Lung microvascular endothelial cell (primary cell): ENCODE data around the gene KATNBL1. TPM values are rescaled to one million over a fixed set of nuclear protein-coding genes. Genes with fewer than 3 reads are reported as not detected.

Experiments
- DNase-seq, 2 donors: peaks; one replicate each; pipeline versions ENCODE4 v3.0.0 to v3.0.0-alpha.2; 2010; ENCODE audit warnings: low read depth in 2 of 2
- total RNA-seq: library from RNA; depleted of rRNA; stranded (reverse); fragments of >200 nt; gene quantifications from 2 replicates; pipeline ENCODE4 v1.2.1, GENCODE V29; 2014

The KATNBL1 gene
- total RNA-seq, result 21.8 and 31.0 TPM in 2 replicates

DNA sequence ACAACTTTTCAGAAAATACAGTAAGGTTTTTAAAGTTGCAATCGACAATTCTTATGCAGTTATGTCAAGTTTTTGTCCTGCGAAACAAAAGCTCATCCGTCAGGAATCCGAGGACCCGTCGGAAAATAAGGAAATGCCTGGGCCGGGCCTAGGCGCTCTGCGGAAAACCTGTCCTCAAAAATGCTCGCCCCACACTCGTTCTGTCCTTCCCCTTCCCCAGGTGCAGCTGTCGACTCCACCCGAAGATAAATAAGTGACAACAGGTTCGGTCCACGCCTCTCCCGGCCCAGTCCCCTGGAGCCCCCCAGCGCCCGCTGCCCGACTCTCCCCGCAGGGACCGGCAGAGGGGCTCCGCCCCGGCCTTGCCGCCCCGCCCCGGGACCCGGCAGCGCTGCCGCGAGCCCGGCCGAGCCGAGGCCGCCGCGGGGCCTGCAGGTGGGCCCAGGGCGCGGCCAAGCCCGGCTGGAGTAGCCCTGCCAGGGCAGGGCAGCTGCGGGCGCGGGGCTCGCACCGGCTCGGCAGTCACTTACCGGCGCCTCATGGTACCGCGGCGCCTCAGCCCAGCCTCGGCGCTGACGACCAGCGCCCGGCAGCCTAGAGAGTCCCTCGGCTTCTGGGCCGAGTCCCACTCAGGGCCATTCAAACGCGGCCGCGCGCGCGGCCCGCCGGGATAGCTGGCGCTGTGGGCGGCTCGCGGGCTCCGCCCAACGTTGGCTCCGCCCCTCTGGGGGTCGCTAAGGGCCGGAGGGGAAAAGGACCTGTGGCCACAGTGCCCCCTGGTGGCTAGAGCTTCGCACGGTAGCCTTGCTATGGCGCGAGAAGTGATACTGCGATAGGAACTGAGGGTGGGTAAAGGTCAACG lies at the start of gene KATNBL1:
KATNBL1 (minus strand) TSS at position 676 of the 862 bp plus-strand sequence. CDS start 46,420 bp downstream, outside the sequence.
- DNase-seq, result peak; percentile 94 to 96

DNA sequence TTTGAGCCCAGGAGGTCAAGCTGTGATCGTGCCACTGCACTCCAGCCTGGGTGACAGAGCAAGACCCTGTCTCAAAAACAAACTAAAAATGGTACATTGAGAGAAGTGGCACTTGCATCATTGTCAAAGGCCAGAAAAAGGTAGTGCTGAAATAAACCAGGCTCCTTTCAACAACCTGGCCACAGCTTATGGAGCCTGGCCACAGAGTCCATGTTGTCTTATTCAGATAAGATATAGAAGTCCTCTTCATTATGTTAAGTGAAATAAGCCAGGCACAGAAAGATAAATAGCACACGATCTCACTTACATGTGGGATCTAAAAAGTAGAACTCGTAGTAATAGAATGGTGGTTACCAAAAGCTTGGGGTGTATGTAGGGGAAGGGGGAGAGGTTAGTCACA lies 49.7 kb upstream of the KATNBL1 start:
- no peak for DNase-seq

DNA sequence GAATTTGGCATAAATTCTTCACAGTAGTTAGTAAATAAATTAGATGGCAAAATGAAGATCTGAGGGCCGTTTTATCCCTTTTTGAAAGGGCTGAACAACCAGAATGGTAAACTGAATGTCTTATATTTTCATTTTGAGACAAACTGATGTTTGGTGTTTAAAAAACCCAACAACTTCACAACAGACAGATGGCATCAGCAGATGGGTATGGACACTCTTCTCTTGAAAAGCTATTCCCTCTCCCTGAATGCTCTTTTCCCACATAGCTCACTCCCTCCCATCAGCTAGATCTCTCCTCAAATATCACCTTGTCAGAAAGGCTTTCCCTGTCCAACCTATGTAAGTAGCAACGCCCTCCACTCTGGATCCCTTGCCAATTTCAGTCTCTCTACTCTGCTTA lies 48.3 kb upstream of the KATNBL1 start:
- no peak for DNase-seq

DNA sequence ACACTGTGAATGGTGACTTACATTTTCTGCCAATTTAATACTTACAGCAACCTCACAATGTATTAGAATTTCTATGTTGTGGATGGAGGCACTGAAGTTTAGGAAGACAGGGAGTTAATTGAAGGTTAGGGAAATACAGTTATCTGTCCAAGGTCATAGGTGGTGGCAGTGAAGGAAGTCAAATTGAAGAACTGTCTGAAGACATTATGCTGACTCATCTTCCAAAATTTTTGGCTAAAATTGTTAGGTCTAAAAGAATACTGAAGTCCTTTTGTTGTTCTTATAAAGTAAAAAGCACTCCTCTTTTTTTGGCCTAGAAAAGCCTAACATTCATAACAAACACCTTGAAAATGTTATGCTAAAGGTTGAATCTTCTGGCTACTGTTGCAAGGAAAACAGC lies 42.6 kb upstream of the KATNBL1 start:
- DNase-seq, result no peak

GRCh38 chr15:34248190-34248589 lies 38.3 kb upstream of the KATNBL1 start:
- no peak for DNase-seq

- no peak for DNase-seq
These were observed 36.5 kb upstream of the KATNBL1 start for GRCh38 chr15:34246276-34246976.

- DNase-seq, result peak; percentile 67 to 78
These were observed 33.3 kb upstream of the KATNBL1 start for GRCh38 chr15:34243226-34243625.

DNA sequence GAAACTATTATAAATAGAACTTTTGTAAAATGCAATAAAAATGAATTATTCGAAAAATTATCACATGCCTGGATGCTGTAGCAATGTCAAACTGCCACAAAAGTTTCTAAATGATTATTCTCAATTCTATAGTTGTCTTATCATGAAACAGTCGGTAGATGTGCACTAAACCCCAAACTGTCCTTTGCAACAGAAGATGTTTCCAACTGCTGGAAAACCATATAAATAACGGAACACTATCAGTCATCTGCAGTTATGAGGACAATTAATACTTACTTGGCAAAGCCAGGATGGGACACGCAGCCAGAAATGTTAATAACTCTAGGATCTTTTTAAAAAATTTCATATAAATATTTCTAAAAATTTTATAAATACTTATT lies 32.4 kb upstream of the KATNBL1 start:
- DNase-seq, result no peak

- peak; percentile 62 to 80 for DNase-seq
These were observed 31.8 kb upstream of the KATNBL1 start for GRCh38 chr15:34241376-34242330.

- no peak for DNase-seq
These were observed 30.6 kb upstream of the KATNBL1 start for GRCh38 chr15:34240537-34240936.

- DNase-seq, result peak; percentile 66 to 91
These were observed 29.4 kb upstream of the KATNBL1 start for GRCh38 chr15:34239151-34239808.

DNA sequence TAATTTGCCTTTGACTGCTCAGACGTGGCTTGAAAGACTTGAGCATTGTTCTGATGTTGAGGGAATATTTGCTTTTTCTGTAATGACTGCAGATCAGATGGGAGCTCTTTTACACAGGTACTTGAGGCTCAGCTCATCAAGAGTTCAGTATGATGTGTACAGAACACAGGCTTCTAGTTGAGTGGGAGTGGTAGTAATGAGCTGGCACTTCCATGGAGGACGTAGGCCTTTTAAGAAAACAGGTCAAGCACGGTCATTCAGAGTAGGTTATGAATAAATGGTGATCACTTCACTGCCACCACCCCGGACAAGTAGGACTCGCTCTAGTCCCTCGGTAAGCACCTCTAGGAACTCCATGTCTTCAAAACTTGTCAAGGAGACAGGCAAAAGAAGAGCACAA lies 23.7 kb upstream of the KATNBL1 start:
- DNase-seq, result no peak

DNA sequence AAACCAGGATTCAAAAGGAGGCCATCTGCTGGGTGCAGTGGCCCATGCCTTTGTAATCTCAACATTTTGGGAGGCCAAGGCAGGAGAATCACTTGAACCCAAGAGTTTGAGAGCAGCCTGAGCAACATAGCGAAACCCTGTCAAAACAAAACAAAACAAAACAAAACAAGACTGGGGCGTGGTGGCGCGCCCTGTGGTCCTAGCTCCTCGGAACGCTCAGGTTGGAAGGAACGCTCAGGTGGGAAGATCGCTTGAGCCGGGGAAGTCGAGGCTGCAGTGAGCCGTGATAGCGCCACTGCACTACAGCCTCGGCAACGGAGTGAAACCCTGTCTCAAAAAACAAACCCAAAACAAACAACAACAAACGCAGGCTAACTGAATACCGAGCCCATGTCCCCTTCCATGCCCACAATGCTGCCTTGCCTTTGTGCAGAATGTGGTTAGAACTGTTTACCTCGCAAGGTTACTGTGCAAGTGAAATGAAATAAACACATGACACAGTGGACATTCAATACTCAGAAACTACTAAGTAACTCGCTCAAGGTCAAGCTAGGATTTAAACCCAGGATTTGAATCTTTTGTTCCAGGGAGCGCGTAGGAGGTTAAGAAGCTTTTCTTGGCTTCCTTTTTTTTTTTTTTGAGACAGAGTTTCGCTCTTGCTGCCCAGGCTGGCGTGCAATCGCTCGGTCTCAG lies 14.2 kb upstream of the KATNBL1 start:
- peak; percentile 4 to 30 for DNase-seq

DNA sequence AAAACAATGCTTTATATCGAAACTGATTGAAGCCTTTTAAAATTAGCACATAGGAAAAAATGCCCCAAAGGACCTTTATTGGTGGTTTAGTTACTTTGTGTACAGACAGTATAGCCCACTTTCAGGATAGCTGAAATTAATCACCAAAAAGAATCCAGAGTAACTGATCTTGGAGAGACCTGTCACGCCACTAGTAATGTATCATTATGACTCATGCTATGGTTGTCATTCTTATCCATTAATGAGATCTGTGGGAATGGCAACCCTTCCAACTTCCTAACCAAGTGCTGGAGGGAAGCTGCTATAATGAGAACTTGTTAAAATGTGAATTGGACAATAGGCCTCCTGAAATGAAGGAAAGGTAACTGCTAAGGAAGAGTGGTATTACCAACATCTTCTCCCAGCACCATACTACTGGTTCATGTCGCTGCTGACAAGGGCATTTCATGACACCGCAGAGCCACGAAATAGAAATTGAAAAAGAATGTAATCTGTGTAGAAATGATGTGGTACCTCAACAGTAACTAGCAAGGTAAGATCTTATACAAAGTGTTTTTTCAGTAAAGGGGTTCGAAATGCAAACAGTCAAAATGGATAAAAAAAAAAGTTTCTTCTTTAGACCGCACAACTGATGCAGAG lies 7.8 kb upstream of the KATNBL1 start:
- peak in 1 of 2 donors; percentile 76 for DNase-seq

- DNase-seq, result no peak
These were observed 6.8 kb upstream of the KATNBL1 start for GRCh38 chr15:34216527-34217270.

- DNase-seq, result no peak
These were observed 4.2 kb upstream of the KATNBL1 start for GRCh38 chr15:34214135-34214534.

DNA sequence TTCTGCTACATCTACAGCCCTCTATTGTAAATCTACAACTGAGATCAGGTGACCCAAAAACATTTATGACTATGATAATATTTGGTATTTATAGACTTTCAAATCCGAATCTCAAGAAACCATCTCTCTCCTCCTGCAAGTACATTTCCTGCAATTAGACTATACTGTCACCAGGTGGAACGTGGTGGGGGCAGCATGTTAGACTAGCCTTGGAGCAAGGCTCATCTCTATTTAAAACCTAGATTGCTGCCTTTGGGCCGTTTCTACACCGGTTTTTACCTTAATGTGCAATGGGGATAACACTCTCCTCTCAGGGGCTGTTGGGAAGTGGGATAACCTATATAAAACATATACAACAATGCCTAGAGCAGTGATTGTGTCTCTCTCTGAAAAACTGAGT lies 3.8 kb upstream of the KATNBL1 start:
- DNase-seq, result no peak

DNA sequence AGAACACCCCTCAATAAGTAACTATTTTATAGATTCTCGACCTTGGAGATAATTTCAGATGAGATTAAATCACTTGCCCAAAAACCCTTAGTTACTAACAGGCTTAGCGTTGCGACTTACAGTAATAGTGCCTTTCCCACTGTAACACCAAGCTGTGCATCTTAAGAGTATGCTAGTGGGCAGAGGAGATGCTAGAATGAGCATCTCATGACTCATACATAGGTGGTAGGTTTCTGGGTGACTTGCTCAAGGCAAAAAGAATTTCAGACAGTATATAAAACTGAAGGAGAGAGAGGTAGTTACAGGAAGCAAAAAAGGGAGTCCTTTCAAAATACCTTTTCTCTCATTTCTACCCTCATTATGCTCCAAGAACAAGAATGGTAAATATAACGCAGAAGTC lies 3.9 kb downstream of the KATNBL1 start:
- DNase-seq, result no peak

DNA sequence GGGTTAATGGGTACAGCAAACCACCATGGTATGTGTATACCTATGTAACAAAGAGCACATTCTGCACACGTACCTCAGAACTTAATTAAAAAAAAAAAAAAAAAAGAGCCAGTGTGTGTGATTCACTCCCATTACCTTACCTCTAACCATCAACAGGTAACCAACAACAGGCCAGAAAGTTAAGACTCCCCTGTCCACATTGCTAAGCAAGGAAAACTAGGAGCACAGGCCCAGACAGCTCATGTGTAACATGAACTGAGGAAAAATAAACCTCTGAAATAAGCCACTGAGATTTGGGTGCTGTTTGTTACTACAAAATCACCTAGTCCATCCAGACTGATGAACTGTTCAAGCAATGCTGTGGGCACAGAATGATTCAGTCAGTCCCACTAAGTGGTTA lies 6.0 kb downstream of the KATNBL1 start:
- no peak for DNase-seq
